Mammary epithelial cell (primary cell): ENCODE measurements around the gene HAUS8.
"Not testable (repeated sequence)": the region's sequence is repeated elsewhere in the genome, so short reads cannot be mapped to it uniquely, and the experiment has no call there.

Source experiments
- EZH2 ChIP-seq: IDR thresholded peaks from 2 replicates; pipeline ENCODE4 v1.6.1; 2012; ENCODE audit warnings: low read length, inconsistent platforms, borderline replicate concordance
- TF ChIP-seq, protein P1 (sequence below), 2 donors: IDR thresholded peaks in 1 of 2; conservative IDR thresholded peaks in 1 of 2; 2 replicates each; pipeline ENCODE4 v1.5.1; 2011 to 2012; ENCODE audit warnings: inconsistent platforms in 2 of 2, low read length in 2 of 2, mild to moderate bottlenecking in 2 of 2, control low read depth in 1 of 2, low read depth in 1 of 2; ENCODE audit not compliant: insufficient read depth in 1 of 2; ENCODE audit errors: extremely low read depth in 1 of 2

DNA sequence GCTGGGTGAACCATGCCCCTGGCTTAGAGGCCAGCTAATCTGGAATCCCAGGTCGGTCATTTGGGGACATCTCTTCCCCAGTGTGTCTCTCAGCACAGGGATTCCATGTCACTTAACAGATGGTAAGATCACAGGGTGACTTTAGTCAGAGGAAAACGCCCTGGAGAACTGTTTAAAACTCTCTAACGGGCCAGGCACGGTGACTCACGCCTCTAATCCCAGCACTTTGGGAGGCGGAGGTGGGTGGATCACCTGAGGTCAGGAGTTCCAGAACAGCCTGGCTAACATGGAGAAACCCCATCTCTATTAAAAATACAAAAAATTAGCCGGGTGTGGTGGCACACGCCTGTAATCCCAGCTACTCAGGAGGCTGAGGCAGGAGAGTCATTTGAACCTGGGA, 50.3 kb downstream of the HAUS8 start:
- TF ChIP-seq, protein P1, sequence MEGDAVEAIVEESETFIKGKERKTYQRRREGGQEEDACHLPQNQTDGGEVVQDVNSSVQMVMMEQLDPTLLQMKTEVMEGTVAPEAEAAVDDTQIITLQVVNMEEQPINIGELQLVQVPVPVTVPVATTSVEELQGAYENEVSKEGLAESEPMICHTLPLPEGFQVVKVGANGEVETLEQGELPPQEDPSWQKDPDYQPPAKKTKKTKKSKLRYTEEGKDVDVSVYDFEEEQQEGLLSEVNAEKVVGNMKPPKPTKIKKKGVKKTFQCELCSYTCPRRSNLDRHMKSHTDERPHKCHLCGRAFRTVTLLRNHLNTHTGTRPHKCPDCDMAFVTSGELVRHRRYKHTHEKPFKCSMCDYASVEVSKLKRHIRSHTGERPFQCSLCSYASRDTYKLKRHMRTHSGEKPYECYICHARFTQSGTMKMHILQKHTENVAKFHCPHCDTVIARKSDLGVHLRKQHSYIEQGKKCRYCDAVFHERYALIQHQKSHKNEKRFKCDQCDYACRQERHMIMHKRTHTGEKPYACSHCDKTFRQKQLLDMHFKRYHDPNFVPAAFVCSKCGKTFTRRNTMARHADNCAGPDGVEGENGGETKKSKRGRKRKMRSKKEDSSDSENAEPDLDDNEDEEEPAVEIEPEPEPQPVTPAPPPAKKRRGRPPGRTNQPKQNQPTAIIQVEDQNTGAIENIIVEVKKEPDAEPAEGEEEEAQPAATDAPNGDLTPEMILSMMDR (conservative IDR thresholded peaks at IDR 0.05 in 1 of 2, IDR thresholded peaks at IDR 0.05 in 1 of 2; ENCODE audit: extremely low read depth in 1 of 2, insufficient read depth in 1 of 2, low read depth in 1 of 2, low read length in 2 of 2): not testable (repeated sequence)
- not testable (repeated sequence) for TF ChIP-seq EZH2
